HG02678 (cell line): ENCODE measurements around the gene RNU7-1.

Experiments used
- ATAC-seq: cut with Tn5 transposase; IDR thresholded peaks from one replicate; pipeline ENCODE4 v1.9.1; 2021; ENCODE audit warnings: mild to moderate bottlenecking, moderate library complexity; ENCODE audit not compliant: unreplicated experiment

RNU7-1 gene

DNA sequence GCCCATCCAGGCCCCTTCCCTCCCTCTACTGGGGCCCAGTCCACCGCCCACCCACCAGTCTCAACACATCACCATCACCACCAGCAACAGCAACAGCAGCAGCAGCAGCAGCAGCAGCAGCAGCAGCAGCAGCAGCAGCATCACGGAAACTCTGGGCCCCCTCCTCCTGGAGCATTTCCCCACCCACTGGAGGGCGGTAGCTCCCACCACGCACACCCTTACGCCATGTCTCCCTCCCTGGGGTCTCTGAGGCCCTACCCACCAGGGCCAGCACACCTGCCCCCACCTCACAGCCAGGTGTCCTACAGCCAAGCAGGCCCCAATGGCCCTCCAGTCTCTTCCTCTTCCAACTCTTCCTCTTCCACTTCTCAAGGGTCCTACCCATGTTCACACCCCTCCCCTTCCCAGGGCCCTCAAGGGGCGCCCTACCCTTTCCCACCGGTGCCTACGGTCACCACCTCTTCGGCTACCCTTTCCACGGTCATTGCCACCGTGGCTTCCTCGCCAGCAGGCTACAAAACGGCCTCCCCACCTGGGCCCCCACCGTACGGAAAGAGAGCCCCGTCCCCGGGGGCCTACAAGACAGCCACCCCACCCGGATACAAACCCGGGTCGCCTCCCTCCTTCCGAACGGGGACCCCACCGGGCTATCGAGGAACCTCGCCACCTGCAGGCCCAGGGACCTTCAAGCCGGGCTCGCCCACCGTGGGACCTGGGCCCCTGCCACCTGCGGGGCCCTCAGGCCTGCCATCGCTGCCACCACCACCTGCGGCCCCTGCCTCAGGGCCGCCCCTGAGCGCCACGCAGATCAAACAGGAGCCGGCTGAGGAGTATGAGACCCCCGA is 6.8 kb upstream of the RNU7-1 start:
- peak; percentile 1 for ATAC-seq

DNA sequence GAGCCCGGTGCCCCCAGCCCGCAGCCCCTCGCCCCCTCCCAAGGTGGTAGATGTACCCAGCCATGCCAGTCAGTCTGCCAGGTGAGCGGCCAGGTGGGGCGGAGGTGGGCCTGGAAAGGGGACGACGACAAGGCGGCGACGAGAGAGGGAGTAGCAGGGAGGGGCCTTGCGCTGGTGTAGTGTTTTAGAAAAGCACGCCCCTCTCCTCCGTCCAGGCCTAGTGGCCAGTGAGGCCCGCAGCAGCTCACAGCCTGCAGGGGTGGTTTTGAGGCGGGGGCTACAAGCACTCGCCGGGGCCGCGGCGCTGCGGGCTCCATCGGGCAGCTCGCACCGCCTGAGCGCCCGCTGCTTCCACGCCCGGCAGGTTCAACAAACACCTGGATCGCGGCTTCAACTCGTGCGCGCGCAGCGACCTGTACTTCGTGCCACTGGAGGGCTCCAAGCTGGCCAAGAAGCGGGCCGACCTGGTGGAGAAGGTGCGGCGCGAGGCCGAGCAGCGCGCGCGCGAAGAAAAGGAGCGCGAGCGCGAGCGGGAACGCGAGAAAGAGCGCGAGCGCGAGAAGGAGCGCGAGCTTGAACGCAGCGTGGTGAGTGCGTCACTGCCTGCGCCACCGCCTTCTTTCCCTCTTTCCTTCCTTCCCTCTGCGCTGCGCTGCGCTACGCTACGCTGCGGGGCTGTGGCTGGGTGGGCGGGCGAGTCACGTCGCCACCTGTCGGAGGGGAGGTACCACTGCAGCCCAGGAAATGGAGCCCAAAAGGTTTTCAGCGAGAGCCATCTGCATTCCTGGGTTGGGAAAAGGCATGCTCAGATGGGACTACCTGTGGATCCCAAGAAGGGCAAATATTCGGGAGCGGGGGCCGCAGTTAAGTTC is 5.9 kb upstream of the RNU7-1 start:
- peak; percentile 91 for ATAC-seq

DNA sequence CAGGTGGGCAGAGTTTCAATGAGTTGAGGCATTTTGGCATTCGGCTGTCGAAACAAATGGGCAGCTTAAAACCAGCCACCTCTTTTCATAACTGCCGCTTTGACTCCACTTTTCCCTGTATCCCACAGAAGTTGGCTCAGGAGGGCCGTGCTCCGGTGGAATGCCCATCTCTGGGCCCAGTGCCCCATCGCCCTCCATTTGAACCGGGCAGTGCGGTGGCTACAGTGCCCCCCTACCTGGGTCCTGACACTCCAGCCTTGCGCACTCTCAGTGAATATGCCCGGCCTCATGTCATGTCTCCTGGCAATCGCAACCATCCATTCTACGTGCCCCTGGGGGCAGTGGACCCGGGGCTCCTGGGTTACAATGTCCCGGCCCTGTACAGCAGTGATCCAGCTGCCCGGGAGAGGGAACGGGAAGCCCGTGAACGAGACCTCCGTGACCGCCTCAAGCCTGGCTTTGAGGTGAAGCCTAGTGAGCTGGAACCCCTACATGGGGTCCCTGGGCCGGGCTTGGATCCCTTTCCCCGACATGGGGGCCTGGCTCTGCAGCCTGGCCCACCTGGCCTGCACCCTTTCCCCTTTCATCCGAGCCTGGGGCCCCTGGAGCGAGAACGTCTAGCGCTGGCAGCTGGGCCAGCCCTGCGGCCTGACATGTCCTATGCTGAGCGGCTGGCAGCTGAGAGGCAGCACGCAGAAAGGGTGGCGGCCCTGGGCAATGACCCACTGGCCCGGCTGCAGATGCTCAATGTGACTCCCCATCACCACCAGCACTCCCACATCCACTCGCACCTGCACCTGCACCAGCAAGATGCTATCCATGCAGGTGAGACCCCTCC is 5.0 kb upstream of the RNU7-1 start:
- no peak for ATAC-seq

DNA sequence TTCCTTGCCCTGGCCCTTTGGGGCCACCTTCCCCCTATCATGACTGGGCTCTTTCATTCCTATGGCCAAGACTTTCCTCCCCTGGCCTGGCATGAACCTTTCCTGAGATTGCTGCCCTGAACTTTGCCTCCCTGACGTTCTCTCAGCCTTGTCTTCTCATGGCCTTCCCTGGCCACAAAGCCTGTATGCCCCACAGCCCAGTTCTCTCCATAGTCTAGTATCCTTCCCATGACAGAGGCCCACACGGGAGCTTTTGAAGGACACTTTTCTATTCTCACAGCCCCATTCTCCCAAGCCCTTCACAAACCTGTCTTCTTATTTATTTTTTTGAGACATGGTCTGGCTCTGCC is 4.5 kb upstream of the RNU7-1 start:
- ATAC-seq = no peak

DNA sequence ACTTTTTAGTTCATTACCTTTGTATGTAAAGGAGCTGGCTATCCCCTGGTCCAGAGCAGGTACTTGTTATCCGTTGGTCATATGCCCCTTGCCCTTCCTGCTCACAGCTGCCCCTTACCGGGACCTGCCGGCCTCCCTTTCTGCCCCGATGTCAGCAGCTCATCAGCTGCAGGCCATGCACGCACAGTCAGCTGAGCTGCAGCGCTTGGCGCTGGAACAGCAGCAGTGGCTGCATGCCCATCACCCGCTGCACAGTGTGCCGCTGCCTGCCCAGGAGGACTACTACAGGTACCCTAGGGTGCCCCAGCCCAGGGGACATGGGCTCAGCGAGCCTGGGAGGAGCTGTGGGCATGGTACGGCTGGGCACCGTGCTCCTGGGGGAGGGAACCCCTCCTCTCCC is 2.3 kb upstream of the RNU7-1 start:
- ATAC-seq = no peak

DNA sequence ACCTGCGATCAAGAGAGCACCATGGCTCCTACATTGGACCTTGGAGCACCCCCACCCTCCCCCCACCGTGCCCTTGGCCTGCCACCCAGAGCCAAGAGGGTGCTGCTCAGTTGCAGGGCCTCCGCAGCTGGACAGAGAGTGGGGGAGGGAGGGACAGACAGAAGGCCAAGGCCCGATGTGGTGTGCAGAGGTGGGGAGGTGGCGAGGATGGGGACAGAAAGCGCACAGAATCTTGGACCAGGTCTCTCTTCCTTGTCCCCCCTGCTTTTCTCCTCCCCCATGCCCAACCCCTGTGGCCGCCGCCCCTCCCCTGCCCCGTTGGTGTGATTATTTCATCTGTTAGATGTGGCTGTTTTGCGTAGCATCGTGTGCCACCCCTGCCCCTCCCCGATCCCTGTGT is 1.8 kb upstream of the RNU7-1 start:
- no peak for ATAC-seq

DNA sequence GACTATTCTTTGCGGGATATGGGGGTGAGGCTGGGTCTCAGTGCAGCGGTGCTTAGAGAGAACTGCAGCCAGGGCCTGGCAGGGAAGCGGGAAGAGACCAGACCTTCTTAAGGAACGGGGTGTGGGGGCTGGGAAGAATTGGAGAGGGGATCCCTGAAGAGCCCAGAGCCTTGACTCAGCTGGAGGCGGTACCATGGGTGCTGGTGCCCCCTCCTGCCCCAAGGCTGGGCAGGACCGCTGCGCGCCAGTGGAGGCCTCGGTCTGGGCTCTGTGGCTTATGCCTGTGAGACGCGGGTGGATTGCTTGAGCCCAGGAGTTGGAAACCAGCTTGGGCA is 1.3 kb upstream of the RNU7-1 start:
- ATAC-seq = no peak

DNA sequence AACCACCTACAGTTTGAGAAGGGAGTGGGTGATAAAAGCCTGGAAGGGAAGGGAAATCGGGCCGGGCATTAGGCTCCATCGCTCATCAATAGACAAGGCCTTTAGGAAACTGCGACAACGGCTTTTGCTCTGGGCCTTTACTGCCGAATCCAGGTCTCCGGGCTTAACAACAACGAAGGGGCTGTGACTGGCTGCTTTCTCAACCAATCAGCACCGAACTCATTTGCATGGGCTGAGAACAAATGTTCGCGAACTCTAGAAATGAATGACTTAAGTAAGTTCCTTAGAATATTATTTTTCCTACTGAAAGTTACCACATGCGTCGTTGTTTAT is 261 bp upstream of the RNU7-1 start:
- peak; percentile 31 for ATAC-seq

DNA sequence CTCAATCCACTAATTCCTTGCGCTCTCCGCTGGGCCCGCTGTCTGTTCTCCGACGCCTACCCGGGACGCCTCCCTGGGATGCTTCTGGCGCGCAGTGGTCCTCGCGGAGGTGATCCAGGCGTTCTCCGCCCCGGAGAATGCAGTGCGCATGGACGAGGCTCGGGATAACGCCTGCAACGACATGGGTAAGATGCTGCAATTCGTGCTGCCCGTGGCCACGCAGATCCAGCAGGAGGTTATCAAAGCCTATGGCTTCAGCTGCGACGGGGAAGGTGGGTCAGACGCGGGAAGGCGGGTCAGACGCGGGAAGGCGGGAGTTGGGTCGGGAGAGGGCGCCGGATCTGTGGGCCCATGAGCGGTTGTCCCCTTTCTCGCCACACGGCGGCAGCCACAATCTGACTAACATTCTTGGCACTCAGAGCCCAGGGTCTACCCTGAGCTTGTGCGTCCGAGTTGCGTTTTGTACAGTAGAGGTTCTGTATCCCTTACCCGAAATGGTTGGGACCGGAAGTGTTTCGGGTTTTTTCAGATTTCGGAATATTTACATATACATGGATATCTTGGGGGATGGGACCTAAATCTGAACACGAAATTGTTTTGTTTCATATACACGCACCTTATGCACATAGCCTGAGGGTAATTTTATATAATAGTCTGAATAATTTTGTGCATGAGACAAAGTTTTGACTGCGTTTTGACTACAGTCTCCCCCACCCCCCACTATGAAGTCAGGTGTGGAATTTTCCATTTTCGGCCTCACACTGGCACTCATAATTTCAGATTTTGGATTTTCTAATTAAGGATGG is 968 bp downstream of the RNU7-1 start:
- peak; percentile 45 for ATAC-seq

DNA sequence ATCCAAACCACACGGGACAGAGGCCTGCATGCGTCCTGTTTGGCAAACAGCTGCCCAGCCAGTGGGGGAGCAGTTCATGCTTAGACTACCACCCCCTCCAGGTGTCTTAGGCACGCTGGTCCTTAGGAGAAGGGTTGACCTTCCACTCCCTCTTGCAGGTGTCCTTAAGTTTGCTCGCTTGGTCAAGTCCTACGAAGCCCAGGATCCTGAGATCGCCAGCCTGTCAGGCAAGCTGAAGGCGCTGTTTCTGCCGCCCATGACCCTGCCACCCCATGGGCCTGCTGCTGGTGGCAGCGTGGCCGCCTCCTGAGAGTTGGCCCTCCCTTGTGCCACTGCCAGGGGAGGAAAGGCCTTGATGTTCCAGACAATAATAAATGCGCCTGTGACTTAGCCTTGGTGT is 2.0 kb downstream of the RNU7-1 start:
- ATAC-seq = no peak

DNA sequence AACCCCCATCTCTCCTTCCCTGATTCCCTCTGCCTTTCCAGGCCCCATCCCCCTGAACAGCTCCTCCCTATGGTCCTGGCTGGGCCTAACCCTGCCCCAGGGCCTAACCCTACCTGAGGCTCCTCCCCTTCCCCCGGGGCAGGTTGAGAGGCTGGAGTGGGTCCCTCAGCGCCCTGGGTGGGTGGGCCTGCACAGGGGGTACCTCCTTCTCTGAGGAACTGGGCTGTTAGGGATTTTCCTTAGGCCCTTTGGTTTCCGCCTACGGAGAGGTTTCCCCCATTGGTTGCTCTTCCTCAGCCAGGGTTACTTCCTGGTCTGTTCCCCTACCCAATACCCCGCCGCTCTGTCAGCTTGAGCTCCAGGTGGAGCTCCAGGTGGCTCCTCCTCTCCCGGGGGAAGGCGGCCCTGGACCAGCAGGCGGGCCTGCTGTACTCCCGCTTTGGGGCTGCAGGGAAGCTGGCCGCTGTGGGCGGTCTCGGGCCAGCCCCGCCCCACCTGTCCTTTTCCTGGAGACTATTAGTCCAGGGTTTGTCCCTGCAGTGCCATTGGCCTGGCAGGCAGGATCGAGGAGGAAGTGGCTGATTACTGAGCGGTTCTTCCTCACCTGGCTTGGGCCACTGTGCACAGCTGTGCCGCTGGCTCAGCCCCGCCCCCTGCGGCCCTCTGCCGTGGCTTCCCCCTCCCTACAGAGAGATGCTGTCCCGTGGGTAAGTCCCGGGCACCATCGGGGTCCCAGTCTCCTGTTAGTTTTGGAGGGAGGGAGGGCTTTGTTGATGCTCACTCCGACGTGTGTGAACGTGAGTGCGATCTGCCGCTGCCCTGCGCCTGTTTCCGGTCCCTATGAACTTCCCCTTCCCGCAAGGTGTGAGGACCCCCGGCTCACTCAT is 2.7 kb downstream of the RNU7-1 start:
- no peak for ATAC-seq

DNA sequence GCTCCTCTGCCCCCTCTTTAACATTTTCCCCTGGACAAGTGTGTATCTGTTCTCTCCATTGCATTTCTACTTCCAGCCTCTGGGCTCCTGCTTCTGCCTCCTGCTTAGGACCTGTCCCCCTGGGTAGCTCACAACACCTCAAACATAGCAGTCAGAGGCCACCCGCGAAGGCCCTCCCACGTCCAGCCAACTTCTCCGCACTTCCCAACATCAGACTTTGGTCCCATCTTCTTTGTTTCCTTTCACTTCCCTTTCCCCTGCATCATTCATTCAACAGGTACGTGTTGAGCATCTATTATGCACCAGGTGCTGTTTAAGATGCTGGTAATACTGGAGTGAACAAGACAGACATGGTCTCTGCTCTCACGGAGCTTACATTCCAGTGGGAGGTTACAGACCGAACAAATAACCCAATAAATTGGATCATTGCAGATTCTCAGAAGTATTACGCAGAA is 3.3 kb downstream of the RNU7-1 start:
- no peak for ATAC-seq

DNA sequence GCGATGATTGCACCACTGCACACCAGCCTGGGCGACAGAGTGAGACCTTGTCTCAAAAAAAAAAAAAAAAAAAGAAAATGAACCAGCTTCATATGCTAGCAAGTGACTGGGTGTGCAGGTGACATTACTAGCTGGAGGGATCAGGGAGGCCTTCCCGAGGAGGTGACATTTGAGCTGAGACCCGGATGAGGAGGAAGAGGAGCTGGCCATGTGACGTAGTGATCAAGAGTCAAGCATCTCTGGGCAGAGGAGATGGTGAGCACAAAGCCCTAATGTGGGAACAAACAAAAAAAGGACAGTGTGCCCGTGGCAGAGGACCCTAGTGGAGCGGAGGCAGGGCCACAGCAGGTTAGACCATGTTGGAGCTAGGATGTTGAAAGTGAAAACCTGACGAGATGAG is 4.0 kb downstream of the RNU7-1 start:
- ATAC-seq = no peak

DNA sequence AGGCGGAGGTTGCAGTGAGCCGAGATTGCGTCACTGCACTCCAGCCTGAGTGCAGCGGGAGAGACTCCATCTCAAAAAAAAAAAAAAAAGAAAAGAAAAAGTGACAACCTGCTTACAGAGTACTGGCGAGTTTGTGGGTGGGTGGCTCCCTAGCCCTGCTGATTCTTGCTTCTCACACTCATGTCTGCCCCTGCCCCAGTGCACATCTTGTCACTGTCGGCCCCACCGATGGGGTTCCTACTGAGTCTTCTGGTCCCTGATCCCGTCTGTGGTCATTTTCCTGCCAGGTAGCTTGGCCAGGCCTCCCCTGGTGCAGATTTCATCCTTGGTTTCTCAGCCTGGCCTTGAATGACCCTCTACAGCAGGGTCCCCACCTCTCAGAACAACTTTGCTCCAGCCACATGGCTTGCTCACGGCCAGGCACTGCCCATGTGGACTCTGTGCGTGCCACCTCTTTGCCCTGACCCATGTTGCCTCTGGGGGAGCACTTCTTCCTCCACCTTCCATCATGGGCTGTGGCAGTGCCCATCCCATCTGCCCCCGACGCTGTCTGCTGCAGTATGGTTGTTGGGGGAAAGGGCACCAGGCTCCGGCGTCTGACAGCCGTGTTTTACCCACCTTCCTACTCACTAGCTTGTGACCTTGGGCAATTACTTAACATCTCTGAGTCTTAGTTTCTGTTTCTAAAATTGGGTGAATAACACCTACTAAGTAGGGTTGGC is 5.4 kb downstream of the RNU7-1 start:
- ATAC-seq = no peak

DNA sequence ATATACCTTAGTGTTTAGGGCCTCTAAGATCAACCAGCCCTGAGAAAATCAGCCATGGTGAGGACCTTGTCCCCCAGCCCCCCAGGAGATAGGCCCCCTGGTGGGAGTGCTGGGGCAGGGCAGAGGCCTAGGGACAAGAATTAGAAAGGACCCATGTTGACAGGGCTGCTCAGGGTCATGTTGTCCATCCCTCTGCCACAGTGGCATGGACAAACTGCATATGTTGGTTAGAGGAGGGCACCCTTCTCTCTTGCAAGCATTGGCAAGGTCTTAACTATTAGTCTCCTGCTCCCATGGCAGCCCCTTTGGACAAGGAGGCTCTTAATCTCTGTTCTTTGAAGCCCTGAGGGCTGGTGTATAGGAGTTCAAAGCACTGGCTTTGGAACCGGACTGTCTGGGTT is 6.8 kb downstream of the RNU7-1 start:
- ATAC-seq = no peak

DNA sequence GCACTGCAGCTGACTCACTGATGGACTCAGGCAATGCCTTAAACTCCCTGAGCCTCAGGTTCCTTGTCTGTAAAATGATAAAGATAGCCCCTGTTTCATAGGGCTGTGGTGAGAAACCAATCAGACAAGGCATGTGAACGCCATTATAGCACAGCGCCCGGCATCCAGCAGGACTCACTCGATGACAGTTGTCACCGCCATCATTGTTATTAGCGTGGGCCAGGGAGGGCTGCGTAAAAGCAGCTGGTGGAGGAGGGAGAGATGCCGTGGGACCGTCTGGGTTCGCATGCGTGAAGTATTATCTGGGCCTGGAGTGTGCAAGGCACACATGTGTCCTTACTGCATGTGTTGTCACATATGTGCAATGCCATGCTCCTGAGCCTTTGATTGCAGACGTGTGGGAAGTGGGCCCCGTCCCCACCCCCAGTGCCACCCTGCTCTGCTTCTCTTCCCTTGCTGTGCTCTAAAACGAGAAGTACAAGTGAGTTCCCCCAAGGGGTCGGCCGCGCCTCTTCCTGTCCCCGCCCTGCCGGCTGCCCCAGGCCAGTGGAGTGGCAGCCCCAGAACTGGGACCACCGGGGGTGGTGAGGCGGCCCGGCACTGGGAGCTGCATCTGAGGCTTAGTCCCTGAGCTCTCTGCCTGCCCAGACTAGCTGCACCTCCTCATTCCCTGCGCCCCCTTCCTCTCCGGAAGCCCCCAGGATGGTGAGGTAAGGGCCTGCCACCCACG is 7.4 kb downstream of the RNU7-1 start, which contains the start of gene PTPN6:
Gene PTPN6, plus strand, starts transcription at position 546 of the 730 bp plus-strand sequence. Its CDS starts 157 bp downstream, at position 703.
- peak; percentile 27 for ATAC-seq

DNA sequence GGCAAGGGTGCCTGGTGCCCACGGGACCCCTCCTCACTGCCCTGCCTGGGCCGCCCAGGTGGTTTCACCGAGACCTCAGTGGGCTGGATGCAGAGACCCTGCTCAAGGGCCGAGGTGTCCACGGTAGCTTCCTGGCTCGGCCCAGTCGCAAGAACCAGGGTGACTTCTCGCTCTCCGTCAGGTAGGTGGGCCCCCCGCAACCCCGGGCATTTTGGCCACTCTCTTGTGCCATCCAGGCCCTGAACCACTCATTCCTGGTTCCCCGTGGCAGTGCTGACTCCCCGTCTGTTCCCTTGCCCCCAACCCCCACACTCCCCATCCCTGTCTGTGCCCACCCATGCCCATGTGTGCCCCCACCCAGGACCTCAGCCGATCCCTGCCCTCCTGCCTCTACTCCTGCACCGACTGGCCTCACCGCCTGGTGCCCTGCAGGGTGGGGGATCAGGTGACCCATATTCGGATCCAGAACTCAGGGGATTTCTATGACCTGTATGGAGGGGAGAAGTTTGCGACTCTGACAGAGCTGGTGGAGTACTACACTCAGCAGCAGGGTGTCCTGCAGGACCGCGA is 8.0 kb downstream of the RNU7-1 start:
- ATAC-seq = no peak
